Measurements from ENCODE around the gene NME2. TPM values are rescaled to one million over a fixed set of nuclear protein-coding genes. Genes with fewer than 3 reads are reported as not detected.
"Not testable (repeated sequence)": the region's sequence is repeated elsewhere in the genome, so short reads cannot be mapped to it uniquely, and the experiment has no call there.

The NME2 gene
- 747 TPM for polyA plus RNA-seq (2013, experiment 1 of 2; ENCODE audit: insufficient read length)
- 697 TPM for polyA plus RNA-seq (2013, experiment 2 of 2; ENCODE audit: insufficient read length)

DNA sequence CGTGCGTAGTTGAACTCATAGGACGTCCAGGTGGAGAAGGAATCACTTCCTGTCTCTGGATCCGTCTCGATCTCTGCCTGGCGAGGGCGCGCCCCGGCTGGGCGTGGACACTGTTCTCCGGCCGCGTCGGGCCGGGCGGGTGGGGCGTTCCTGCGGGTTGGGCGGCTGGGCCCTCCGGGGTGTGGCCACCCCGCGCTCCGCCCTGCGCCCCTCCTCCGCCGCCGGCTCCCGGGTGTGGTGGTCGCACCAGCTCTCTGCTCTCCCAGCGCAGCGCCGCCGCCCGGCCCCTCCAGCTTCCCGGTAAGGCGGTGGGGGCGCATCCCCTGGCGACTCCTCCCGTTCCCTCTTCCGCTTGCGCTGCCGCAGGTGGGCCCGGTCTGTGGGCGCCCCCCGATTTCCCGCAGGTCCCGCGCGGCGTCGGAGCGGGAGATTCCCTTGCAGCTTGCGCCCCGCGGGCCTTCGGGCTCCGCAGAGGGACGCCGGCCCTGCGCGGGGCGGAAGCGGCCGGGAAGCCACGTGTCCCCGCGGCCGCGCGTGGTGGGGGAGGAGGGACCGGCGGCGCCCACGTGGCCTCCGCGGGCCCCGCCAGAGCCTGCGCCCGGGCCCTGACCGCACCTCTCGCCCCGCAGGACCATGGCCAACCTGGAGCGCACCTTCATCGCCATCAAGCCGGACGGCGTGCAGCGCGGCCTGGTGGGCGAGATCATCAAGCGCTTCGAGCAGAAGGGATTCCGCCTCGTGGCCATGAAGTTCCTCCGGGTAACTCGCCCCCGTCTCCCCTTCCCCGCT lies at the start of gene NME2:
Gene NME2 (plus strand): TSS at position 214 of the 789 bp plus-strand sequence. CDS start 420 bp downstream, at position 634.
- peak; percentile 88 for DNase-seq

DNA sequence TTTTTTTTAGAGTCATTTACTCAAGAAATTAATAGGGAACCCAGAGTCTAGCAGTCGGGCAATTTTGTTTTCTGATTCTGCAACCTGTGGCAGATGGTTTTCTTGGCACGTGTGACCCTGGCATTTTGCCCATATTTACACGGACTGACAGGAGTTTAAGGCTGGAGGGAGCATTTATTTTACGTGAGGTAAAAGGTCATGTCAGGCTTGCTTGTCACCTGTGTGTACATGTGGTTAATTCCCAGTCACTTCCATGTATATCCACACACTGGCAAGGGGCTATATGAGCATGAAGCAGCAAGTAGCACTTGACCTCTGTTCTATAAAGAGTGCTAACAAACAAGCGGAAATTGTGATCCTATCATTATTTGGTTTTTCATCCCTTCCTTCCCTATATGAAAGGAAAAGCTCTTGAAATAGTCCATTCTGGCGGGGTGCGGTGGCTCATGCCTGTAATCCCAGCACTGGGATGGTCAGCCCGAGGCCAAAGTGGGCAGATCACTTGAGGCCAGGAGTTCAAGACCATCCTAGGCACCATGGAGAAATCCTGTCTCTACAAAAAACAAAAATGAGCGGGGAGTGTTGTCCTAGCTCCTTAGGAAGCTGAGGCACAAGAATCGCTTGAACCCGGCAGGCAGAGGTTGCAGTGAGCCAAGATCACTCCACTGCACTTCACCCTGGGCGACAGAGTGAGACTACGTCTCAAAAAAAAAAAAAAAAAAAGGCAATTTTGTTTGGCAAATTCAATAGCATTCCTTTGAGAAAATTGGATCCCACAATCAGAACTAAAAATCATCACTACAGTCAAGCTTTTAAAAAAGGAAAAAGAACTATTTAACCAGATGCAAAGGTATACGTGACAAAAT lies 47.6 kb upstream of the NME2 start:
- no peak for DNase-seq

GRCh38 chr17:51119415-51120356 lies 46.5 kb upstream of the NME2 start:
- DNase-seq, result peak; percentile 58

DNA sequence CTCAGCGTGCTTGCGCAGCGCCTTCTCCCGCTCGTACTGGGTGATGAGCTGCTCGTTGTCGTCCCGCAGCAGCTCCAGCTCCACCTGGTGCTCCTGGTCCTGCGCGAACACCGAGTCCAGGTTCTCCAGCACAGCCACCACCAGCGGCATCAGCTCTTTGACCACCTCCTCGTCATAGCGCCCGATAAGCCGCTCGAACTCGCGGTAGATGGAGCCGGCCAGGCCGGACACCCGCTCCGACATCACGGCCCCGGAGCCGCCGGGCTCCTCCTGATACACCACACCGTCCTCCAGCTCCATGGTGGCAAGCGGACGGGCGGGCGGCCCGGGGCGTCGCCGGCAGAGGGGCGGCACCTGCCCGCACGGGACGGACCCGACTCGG lies 45.9 kb upstream of the NME2 start:
- no peak for DNase-seq

DNA sequence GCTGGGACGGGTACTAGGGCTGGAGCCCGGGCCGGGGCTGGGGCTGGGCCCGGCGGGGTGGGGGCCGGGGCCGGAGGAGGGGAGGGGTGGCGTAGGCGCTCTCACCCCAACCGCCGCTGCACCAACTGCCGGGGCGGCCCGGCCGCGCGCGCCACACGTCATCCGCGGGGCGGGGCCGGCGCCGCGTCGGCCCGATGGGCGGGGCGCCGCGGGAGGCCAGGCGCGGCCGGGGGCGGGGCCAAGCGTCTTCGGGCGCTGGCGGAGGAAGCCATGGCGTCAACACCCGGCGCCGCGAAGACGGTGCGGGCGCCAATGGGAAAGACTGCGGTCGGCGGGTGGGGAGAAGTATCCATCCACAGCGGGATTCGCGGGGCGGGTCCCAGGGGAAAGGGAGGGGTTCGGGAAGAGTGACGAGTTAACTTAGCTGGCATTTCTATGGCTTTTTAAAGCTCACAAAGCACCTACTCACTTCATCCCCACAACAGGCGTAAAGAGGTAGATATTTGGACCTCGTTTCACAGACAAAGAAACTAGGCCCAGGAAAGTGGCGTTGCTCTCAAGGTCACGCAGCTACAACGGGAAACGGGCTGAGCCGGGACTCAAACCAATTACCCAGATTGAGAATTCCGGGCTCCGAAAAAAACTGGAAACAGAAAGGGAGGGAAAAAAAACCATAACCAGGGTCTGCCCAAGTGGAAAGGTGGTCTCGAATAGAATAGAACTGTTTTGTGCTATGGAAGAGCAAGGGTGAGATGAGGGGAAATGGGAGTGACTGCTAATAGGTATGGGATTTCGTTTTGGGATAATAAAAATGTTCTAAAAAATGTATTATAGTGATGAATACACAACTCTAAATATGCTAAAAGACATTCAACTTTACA lies 45.2 kb upstream of the NME2 start, which contains the start of gene SPAG9:
Gene SPAG9 (minus strand): TSS at position 130 of the 881 bp plus-strand sequence. CDS start 212 bp downstream, outside the sequence.
- DNase-seq, result peak; percentile 98

DNA sequence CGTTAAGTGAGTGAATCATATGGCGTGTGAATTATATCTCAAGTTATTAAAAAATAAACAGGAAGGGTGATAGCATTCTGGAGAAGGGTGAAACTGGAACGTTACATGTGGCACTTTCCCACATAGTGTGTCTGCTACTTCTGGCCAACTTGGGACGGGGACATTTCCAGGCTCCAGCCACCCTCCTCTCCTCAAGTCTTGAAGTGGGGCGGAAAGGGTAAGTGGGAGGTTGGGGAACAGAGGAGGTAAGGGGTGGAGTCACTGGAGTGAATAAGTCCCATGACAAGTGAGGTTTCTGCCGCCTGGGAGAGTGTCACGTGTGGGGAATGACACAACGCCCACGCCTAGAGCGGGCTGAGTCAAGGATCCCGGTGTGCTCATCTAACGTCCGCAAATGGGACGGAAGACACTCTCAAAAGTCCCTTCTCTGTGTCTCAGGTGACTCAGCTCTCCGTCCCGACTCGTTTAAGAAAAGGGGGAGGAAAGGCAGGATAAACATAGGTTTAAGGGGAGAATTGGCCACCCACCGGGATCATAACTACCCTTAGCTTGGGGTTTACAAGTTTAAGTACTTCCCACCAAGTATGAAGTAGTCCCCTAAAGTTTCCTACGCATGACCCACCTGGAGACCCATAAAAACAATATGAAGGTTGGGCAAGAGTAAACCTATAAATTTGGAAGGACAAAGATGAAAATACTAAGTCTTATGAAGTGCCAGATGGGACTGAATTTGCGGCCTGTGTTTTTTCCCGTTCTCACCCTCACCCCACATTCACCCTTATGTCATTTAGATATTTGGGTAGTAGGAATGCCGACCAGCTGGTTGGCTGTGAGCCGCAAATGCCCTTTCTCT lies 44.4 kb upstream of the NME2 start:
- DNase-seq, result peak; percentile 95

GRCh38 chr17:51122473-51123115 lies 43.6 kb upstream of the NME2 start:
- not testable (repeated sequence) for DNase-seq

DNA sequence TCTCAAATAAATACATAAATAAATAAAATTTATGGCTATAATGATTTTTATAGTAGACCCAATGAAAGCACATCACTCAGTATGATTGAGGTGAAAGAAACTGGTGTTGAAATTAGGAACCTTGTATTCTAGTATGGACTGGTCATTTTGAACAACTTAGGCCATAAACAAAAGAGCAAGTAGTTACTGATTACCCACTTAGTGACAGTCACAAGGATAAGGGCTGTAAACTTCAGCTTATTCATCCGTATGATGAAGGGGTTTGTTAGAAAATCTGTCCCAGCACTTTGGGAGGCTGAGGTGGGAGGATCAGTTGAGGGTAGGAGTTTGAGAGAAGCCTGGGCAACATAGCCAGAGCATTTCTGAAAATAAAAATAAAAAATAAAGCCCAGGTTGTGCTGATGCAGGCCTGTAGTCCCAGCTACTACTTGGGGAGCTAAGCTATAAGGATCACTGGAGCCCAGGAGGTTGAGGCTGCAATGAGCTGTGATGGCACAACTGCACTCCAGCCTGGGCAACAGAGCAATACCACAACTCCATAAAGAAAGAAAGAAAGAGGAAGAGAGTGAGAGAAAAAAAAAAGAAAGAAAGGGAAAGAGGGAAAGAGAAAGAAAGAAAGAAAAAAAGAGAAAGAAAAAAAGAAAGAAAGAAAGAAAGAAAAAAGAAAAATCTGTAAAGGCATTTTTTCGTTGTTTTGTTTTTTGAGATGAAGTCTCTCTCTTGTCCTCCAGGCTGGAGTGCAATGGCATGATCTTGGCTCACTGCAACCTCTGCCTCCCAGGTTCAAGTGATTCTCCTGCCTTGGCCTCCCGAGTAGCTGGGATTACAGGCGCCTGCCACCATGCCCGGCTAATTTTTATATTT lies 41.3 kb upstream of the NME2 start:
- no peak for DNase-seq

- peak; percentile 10 for DNase-seq
Observed at GRCh38 chr17:51128076-51128475, 38.1 kb upstream of the NME2 start.

GRCh38 chr17:51132964-51133319 lies 33.3 kb upstream of the NME2 start:
- peak; percentile 18 for DNase-seq

GRCh38 chr17:51133365-51133764 lies 32.8 kb upstream of the NME2 start:
- DNase-seq, result peak; percentile 25

DNA sequence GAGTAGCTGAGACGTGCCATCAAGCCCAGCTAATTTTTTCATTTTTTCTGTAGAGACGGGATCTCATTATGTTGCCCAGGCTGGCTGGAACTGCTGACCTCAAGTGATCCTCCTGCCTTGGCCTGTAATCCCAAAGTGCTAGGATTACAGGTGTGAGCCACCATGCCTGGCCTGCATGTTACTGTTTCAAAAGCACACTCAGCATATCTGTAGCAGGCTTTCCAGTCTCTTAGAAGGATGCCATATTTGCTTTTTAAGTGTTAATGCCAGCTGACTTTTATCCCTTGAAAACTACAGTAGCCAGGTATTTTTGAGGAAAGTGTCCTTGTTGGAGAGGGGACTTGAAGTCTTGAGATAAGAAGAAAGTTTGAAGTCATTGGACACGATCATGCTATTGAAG lies 30.3 kb upstream of the NME2 start:
- DNase-seq, result no peak

GRCh38 chr17:51142597-51142996 lies 23.6 kb upstream of the NME2 start:
- DNase-seq, result no peak

GRCh38 chr17:51144266-51145022 lies 21.8 kb upstream of the NME2 start:
- no peak for DNase-seq

DNA sequence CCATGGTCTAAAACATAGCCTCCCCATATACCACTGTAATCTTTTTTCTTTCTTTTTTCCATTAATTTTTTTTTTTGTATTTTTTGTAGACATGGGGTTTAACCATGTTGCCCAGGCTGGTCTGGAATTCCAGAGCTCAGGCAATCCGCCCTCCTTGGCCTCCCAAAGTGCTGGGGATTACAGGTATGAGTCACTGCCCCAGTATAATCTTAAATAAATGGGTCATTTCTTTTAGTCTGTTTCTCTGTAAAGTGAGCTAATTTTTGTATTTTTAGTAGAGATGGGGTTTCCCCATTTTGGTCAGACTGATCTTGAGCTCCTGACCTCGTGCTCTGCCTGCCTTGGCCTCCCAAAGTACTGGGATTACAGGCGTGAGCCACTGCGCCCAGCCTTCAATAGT lies 18.6 kb upstream of the NME2 start:
- DNase-seq, result peak; percentile 30

DNA sequence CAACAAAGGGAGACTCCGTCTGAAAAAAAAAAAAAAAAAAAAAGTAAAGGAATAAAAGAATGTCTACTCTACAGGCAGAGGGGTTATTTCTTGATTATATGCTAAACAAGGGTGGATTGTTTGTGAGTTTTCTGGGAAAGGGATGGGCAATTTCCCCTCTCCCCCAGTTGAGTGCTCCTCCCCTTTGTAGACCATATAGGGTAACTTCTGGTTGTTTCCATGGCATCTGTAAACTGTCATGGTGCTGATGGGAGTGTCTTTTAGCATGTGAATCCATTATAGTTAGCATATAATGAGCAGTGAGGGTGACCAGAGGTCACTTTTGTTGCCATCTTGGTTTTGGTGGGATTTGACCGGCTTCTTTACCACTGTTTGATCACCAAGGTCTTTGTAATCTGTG lies 17.0 kb upstream of the NME2 start:
- DNase-seq, result no peak

- no peak for DNase-seq
Observed at GRCh38 chr17:51150932-51151331, 15.3 kb upstream of the NME2 start.

DNA sequence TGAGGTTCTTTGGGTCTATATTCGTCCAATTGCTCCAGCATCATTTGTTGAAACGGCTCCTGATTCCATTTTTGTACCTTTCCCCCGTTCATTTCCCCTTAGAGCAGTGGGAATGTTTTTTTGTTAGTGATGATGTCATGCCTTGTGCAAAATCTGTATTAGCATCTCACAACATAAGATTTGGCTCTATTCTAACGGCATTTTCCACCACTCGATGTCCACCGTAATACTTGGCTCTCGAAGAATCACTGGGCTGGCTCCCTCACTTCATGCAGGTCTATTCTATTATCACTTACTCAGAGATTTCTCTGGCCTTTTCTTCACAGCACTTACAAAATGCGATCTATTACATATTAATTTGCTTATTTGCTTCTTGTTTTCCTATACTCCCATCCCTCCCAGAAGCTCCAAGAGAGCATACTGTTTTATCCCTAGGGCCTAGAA lies 13.4 kb upstream of the NME2 start:
- peak; percentile 9 for DNase-seq

Measured in fibroblast of skin of scalp (primary cell).